ENCODE results near the gene C10orf105. TPM values are rescaled to one million over a fixed set of nuclear protein-coding genes. Genes with fewer than 3 reads are reported as not detected.

Gene C10orf105
- polyA plus RNA-seq, 1 donor = 0.18 TPM

DNA sequence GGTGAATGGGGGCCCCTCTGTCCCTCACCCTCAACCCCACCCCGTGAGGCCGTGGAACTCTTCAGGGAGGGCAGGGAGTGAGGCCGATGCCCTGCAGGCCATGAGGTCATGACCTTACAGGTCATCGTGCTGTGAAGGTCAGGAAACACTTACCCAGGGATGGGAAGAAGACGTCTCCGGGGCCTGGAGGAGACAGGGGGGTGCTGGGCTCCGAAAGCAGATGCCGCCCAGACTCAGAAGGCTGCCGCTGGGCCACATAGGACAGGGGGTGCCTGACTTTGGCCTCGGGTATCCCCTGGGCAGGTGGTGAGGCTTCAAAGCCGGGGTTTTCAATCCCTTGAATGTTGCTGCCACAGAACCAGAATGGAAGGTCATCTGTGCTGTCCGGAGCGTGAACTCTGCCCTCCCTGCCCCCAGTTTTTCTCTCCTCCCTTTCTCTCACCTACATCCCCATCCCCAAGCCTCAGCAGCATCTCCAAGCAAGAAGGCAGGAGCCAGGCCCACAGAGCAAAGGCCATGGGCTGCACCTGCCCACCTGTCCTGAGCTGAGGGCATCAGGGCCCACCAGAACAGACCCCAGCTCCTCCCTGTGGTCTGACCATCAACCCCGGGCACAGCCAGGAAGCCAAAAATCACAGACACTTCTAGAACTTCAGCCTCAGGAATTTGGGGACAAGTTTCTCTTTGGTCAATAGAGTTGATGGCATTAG is 32.1 kb upstream of the C10orf105 start:
- no peak for DNase-seq

DNA sequence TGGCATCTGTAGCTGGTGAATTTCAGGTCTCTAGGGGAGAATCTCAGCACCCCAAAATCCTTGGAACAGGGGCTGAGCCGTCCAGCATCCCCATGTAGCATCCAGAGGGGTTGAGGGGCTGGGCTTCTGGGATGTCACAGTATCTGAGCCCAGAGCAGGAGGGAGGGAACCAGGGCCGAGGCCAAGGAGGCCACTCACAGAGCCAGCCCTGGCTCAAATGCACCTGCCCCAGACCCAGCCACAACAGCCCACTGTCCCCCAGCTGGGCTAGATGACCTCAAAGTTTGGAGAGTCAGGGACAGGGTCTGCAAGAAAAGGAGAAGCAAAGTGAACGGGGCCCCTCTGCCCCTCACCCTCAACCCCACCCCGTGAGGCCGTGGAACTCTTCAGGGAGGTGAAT is 31.4 kb upstream of the C10orf105 start:
- no peak for DNase-seq

DNA sequence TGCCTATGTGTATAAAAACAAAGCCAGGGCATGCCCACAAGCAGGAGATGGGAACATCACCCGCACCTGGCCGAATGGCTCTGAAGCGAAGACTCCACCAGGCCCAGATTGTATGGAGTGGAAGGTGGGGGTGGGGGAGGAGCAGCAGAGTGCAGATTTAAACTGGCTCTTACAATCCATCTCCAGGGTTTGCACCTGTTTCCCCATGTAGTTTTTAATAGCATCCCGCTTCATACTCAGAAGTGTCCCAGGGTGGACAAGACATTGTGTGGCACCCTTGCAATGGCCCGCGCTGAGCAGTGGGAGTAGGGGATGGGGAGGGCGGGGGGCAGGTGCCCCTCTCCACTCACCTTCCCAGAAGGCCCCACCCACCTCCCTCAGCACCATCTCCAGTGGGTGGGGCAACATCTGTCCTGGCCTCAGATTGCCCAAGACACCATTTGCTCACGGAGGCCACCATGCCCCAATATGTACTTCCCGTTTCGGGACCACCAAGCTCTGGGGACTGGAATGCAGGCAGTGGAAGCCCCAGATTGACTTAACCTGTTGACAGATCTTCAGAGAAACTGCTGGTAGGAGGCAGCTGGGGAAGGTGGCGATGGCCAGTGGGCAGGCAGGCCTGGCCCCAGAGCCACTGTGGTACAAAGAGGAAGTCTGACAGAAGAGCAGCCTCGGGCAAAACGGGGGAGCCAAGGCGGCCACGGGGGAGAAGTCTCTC is 30.7 kb upstream of the C10orf105 start:
- no peak for DNase-seq

DNA sequence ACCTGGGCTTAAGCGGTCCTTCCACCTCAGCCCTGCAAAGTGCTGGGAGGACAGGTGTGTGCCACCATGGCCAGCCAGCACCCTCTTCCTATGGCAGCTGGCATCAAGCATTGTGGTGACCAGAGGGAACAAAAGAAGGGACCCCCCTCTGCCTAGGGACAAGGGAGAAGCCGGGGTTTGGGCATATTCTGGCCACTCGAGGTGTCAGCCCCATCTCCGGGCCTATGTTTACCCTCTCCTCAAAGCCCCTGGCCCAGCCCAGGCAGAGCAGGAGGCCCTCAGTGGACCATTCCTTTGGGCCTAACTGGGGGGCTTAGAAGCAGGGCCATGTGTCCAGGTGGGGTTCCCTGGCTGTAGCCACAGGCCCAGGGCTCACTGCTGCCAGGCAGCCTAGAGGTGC is 29.8 kb upstream of the C10orf105 start:
- DNase-seq = no peak

DNA sequence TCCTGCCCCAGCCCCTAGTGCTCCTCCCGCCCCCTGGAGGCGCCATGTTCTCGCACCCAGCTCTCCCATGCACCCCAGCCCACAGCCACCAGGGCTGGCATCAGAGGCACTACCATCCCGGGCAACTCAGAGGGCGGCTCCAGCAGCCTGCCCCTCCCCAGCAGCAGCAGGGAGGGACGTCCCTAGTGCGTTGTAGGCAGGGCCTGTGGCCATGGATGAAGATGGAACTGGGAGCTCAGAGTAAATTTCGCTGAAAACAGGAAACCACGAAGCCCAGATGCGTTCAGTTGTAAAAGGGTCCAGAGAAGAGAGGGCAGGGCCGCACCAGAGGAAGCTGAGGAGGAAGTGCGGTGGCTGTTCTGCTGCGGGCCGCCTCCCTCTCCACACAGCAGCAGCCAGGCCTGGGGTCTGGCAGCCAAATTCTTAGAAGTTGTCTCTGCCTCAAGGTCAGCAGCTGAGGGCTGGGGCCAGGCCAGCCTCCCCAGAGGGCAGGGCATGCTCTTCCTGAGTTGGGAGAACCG is 29.2 kb upstream of the C10orf105 start:
- no peak for DNase-seq

DNA sequence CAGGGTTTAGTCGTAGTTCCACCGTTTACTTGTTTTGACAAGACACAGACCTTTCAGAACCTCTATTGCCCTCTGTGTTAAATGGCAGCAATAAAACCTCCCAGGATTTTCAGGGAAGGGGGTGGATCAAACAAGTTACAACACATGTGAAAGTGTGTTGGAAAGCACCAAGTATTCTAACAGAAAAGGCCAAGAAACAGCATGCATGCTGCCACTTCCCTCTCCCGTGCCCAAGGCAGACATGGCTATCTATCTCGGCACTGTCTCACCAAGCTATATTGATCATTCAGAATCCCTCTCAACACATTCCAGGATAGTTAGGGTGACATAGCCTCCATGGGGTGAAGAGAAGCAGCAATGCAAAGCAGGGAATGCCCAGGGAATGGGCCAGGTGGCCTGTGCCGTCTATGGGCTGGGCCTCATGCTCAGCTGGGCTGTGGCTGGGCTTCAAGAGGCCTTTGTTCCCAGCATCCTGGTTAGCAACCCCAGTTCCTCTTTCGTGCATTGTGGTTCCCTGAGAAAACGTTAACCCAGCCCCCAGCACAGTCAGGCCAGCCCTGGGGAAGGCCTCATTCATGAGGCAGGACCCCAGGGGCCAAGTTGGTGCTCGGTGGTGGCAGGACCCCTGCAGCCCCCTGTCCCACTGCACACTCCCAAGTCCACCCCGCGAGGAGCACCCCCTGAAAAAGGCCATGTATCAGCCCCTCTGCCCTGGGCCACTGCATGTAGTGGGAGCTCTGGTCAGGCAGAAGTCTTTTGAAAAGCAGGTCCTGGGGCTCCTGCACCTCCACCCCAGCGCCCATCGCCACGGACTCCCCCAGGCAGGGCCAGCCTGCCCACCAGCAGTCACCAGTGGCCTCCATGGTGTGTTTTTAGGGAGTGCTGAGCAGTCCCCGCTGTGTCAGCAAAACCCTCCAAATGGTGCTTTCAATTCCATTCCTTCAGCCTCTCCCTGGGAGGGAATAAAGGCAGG is 28.3 kb upstream of the C10orf105 start:
- no peak for DNase-seq

DNA sequence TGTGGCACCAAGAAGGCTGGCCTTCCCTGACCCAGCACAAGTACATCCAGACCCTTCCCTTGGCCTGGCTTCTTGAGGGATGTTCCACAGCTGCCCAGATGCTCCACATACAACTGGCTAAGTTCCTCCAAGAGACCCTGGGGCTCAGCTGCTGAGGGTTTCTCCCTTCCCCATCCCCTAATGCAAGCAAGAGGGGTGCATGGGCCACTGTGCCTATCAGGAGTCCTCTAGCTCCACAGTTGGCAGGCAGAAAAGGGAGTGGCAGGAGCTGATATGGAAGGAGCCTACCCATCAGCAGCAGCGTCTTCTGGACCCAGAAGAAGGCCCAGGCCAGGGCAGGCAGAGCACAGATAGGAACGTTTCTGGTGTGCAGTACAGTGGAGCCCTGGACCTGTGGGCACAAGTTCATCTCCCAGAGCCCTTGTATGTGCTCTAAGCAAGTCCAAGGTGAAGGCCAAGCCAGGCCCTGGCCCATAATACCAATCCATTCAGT is 27.5 kb upstream of the C10orf105 start:
- no peak for DNase-seq

DNA sequence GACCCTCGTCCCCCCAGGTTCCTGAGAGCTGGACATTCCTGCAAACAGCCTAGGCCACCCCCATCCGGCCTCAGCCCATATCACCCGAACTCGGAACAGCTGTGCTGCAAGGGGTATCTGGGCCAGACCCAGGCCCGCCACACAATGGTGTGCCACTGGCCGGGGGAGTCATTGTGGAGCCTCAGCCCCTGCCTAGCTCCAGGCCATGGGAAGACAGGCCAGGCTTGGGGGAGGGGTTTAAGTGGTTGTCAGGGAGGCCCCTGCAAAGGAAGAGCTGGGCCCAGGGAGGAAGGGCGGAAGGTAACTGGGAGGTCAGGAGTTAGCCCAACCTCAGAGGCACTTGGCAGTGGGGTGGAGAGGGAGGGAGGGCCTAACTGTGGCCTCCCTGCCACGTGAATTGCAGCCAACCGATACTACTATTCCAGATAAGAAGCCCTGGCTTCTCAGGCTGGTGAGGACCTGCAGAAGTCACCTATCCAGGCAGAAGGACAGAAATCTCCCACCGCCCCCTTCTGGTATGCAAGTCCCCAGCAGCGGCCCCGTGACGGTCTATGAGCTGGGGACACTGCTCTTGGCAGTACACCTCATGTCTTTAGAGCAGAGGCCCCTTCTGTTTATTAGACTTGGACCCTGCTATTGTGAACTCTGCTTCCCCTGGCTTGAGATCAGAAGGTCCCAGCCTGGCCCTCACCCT is 26.9 kb upstream of the C10orf105 start:
- no peak for DNase-seq

DNA sequence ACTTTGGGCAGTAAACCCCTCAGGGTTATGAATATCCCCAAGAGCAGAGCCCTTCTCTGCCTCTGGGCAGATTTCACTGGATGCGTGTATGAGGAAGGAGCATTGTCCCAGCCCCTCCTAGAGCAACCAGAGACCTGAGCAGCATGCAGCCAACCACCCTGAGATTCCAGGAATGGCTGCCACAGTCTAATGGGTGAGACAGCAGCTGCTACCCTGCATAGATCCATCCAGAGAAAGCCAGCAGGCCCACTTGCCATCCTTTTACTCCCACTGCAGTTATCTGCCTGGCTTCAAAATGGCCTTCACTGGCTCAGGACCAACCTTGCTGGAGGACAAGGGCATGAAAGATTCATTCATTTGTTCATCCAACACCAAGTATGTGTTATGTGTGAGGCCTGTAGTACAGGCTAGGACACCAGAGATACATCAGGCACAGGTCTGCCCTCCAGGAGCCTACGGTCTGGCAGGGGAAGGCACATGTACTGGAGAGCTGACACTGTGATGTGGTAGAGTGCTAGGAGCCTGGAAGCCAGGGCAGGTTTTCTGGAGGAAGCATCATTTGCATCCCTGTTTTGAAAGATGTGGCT is 26.2 kb upstream of the C10orf105 start:
- no peak for DNase-seq

DNA sequence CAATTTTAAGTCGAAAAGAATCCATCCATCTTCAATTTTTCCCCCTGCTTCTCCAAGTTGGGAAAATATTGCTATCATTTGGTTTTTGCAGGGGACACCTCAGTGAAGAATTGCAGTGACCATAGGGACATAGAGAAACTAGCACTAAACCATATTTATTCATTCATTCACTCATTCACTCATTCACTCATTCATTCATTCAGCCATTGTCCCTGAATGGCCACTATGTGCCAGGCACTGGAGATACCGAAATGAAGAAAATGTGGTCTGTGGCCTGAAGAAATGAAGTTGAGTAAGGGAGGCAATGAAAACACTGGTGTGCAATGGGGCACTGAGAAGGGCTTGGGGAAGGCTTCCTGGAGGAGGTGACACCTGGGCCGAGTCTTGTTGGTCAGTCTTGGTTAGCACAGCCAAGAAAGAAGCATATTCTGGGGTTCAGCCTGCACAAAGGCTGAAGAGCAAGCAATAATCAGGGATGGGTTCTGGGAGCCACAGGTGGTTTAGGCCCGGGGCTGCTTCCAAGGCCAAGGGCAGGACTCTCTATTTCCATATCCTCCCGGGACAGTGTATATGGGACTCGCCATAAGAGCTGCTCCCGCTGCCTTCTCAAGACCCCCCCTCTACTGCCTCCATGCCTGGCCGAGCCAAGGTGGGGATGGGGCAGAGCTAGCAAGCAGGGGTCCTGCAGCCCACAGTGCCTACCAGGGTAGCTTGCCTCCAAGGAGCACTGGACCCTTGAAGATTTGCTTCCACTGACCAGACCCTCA is 25.5 kb upstream of the C10orf105 start:
- DNase-seq = no peak

DNA sequence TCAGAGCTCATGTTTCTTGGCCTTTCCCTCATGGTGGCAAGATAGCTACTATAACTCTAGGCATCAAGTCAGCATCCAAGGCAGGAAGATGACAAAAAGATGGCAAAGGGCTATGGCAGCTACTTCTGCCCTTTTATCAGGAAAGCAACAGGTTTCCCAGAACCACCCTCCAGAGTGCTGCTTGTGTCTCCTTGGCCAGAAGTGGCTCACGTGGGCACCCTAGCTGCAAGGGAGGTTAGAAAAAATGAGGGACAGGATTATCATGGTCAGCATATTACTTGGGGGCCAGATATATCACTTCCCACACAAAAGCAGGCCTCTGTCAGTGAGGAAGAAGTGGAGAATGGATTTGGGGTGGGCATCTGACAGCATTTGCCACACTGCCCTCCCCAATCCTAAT is 24.3 kb upstream of the C10orf105 start:
- no peak for DNase-seq

DNA sequence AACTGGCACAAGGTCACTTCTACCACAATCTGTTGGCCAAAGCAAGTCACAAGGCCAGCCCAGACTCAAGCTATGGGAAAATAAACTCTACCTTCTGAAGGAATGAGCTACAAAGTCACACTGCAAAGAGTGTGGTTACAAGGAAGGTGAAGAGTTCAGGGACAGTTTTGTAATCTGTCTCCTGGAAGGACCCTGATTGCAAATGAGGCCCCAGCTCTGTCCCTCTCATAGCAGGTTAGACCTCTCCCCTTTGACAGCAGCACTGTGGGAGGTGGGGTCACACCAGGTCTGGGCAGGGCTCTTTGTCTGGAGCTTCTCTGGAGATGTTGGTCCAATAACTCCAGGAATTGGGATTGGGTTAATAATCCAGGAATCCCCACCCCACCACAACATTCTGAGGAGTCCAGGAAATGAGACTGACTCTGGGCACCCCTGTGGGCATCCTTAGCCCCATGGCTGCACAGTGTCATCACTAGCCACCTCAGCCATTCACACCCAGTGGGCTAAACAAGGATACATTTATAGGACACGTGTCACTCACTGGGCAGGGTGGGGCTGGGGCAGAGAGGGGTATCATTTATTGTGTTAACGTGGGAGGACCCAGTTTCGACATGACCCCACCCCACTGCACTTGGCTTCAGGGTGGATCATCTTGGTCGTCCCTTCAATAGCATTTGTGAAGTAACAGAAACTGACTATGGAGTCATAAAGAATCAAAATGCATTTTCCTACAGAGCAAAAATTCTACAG is 23.7 kb upstream of the C10orf105 start:
- DNase-seq = no peak

DNA sequence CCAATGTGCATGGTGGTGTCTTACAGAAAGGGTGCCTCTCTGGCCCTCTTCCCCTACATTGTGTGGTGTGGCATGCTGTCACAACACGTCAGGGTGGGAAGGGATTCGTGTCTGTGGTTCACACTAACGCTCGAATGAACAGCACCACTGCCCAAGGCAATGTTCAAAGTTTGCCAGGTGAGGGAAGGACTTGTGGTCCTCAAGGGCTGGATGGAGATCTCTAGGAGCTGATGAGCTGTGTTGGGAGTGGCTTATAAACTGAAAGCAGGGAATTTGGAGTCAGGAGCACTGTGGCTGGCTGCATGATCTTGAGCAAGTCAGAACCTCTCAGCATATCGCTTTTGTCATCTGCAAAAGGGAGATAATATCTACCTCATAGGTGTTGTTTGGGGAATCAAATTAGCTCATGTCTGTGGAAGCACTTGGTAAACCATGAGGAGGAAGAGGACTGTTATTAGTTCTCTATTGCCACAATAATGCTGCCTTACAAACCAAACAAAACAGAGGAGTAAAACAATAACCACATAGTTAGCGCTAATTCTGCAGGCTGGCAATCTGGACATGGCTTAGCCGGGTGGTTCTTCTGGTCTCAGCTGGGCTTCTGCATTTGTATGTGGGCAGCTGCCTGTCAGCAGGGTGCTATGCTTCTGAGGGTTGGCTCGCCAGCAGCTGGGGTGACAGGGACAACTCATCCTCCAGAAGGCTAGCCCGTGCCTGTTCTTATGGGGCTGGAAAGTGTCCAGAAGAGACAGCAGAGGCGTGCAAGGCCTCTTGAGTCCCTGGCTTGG is 22.9 kb upstream of the C10orf105 start:
- no peak for DNase-seq

DNA sequence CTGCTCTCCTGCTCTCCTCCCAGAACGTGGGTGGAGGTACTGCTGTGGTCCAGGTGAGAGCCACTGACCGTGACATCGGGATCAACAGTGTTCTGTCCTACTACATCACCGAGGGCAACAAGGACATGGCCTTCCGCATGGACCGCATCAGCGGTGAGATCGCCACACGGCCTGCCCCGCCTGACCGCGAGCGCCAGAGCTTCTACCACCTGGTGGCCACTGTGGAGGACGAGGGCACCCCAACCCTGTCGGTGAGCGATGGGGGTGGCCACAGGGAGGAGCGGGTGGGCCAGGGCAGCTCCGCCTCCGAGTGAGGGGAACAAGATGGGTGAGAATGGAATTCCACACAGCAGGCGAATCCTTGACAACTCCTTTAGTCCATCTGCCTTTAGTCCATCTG is 22.1 kb upstream of the C10orf105 start:
- DNase-seq = no peak

DNA sequence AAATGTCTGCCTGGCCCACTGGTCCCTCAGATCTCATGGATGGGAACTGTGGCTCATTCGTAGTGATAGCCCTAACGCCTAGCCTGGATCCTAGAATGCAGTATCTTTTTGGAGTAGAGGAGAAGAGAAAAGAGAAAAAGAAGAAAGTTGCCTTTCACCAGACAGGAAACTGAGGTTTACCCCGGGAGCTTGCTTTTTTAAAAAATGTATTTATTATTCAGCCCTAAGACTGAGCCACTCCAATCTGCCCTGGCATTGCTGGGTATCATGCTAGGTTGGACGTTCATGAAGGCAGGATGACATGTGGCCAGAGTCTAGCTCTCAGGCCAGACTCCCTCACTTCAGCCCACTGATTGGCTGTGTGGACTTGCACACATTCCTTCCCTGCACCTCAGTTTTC is 21.5 kb upstream of the C10orf105 start:
- DNase-seq = no peak

DNA sequence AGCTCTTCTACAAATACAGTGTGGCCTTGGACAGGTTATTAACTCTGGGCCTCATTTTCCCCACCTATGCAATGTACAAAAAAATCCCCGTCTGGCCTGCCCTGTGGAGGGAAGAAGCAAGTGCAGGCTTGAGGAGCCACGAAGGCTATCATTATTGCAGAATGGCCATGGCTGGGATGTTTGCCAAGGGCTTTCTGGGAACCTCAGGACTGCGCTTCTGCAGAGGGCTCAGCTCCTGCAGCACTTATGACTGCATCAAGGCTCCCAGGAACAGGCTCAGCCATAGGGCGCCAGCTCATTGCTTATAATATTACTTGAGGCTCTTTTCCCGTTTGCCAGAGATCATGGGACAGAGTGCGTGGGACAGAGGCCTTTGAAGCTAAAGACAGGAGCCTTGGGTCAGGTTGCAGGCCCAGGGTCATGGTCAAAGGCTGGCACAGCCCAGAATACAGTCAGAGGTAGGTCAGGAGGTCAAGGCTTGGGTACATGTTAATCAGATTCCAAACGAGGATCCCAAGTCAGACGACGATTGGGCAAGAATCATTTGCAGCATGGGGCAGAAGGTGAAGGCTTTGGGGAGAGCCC is 20.6 kb upstream of the C10orf105 start:
- no peak for DNase-seq

DNA sequence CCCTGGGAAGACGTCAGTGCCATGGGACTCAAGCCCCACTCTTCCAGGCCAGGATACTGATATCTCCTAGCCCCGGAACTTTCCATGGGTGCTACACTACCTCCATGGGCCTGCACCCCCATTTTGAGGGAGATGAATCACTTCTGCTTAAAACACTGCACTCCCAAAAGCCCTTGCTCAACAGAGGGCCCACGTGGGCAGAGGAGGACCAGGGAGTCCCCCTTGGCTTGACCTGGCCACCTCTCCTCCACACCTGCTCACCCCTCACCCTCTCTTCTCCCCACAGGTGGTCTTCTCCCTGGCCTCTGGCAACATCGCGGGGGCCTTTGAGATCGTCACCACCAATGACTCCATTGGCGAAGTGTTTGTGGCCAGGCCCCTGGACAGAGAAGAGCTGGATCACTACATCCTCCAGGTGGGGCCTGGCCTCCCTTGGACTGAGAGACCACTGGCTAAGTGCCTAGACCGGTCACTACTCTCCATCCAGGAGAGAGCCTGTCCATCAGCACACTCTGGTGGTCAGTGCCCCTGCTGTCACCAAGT is 19.9 kb upstream of the C10orf105 start:
- no peak for DNase-seq

DNA sequence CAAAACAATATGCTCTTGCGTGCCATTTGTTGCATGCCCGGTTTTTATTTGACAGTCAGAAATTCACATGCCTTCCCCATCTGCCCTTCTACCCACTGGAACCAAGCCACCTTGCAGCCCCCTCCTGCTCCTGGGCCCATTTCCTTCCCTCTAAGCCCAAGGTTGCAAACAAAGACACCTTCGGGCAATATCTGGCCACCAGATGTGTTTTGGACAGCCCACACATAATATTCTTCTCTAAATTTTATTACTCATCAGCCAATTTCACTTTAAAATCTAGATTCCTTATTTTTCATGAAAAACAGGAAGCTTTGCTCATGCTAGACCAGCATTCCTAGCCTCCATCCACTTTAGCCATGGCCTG is 18.2 kb upstream of the C10orf105 start:
- DNase-seq = no peak
